NCI-H2029 (cell line): ENCODE data around the gene VWF.

ENCODE experiments used
- DNase-seq: peaks from one replicate; lab custom pipeline; 2025; lab: John Stamatoyannopoulos, UW

The VWF gene

DNA sequence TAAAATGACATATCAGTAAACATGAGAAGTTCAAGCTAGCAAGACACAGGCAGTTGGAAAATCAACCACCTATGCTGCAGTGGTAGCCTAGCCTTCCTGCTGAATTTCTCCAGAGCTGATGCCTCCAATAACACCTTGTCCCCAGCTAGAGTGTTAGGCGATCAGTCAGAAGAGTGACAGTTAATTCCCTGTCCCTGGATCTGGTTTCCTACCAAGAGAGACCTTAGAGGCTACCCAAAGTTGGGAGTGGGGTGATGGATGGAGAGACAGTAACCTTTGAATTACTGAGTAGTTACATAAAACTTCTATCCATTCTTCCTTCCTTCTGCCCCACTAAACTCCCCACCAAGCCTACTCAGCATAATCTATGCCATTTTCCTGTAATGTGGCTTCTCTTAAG lies 177.5 kb downstream of the VWF start:
- no peak for DNase-seq

DNA sequence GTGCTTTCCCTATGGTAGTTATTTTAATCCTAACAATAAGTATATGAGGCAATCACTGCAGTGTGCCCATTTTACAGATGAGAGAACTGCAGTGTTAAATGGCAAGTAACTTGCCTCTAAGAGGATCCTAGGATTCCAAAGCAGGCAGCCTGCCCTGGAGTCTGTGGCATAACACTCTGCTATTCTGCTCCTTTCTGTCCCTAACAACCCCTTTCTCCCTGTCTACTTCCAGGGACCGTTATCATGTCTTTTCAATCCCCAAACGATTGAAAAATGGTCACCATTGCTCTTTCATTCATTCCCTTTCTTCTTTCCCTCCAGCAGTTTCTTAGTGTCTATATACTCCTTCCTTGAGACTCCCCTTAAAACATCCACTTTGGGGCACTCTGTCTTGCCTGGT lies 178.1 kb downstream of the VWF start:
- DNase-seq: no peak

DNA sequence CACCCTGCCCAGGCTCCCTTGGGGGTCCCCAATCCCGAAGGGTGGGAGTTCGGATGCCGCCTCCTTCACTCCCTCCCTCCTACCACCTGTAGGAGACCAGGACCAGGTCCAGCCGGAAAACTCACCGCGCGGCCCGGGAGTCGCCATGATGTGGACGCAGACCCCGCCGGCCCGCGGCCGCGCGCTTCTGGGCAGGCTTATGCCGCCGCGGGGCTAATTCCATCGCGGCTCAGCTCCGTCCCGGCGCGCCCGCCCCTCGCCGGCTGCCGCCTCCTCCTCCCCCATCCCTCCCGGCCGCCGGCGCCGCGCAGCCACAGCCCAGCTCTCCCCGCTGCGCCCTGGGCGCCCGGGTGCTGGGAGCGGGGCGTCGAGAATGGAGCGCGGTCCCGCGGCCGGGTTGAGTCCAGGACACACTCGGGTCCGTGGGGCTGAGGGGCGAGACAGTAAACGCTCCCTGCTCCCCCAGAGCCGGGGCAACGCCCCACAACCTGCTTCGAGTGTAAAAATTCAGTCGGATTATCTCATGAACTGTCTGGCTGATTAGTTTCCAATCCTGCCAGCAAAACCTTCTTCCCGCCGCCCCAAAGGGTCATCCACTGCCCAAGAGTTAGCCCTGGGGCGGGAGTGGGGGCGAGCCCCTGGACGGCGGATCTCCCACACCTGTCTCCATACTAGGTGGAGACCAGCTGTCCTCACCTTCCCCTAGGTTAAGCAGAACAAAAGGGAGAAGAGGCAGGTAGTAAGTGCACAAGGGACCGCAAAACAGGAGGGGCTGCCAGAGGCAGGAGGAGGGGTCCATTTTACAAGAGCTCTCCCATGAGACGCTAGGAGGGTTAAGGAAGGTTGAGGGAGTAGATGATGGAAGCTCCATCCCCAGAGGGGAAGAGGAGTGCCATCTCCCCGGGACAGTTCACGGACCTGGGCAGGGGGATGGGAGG lies 179.1 kb downstream of the VWF start, which contains the start of gene ANO2:
Gene ANO2, minus strand, starts transcription at position 189 of the 938 bp plus-strand sequence. Its CDS starts 42 bp downstream, at position 147.
- DNase-seq: no peak

DNA sequence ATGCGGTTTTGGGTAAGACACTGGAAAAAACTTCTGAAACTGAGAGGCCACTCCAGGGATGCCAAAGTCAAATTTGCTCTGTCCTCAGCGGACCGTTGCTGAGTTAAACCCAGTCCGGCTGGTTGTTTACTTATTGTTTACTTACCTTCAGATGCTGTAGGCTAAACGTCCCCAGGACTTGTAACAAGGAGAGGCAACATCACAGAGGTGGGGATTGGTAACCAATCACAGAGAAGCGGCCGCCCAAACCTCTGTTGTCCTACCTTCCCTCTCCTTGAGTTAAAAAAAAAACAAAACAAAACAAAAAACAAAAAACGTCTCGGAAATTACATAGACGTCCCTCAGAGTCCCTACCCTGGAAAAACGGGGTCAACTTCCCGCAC lies 179.8 kb downstream of the VWF start:
- no peak for DNase-seq

DNA sequence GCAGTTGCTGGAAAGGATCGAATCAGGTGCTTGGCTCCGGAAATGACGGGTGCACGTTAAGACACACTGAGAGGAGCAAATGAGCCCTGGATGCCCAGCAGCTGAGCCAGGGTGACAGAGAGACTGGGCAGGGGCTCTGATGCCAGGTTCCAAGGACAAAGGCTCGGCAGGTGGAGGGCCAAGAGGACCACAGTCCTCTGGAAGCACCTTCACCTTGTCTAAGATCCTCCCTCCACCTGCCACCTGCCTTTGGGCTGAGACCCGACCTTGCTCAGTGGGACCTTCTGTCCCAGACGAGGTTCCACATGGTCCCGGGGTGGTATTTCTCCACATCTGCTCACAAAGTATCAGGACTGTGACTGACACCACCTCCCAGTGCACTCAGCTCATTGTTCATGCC lies 180.4 kb downstream of the VWF start:
- DNase-seq: no peak

DNA sequence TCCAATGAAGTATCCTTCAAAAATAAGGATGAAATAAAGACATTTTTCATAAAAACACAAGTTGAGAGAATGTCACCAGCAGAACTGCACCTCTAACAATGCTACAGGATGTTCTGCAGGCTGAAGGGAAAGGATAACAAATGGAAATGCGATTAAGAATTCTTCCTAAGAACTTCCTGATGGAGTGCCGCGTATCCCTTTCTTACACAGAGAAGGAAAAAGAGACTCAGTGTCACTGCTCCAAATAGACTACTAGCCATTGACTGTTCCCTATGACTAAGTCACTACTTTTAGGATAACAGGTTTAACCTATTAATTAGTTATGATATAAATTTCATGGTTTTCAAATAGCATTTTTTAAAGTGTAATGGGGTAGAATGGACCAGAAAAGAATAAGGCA lies 182.6 kb downstream of the VWF start:
- no peak for DNase-seq

DNA sequence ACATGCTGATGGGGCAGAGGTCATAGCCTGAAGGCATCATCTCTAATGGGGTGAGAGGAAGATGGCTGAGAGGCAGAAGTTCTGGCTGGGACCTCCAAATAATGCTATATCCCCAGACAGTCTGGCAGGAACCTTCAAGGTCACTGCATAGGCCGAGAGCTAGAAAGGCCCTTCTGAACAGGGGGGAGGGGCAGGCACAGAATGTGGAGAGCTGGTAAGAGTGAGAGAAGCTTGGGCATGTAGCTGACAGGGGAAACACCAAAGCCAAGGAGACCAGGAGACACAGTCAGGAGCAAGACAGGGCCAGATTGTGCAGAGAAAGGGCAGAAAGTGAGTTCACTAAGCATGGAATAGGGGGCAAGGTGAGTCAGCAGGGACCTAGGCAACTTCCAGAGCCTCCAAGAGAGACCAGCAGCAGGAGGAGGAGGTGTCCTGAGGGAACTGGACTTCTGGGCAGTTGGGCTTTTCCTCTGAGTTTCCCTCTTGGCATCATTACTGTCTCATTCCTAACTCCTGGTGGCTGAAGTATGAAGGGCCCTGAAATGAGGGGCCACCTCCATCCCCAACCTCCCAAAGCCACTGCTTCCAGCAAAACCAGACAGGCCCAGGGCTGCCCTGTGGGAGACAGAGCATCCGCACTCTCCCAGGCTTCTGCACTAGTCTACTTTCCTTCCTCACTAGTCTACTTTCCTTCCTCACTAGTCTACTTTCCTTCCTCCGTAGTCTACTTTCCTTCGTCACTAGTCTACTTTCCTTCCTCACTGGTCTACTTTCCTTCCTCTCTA lies 196.5 kb downstream of the VWF start:
- DNase-seq: no peak

DNA sequence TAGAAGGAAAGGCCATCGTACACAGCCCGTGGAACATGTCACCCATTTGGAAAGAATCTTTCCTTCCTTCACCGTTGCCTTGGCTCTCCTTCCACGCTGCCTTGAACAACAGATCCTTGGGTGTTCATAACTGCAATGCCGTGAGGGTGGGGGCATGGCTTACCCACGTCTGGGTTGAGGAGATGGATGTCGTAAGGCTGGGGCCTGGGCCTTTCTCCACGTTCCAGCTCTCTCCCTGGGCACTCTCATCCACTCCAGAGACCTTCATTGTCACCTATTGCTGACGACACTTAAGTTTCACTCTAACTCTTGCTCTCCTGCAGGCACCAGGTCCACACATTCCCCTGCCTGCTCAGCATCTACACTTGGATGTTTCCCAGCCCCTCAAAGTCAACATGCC lies 198.8 kb downstream of the VWF start:
- no peak for DNase-seq

DNA sequence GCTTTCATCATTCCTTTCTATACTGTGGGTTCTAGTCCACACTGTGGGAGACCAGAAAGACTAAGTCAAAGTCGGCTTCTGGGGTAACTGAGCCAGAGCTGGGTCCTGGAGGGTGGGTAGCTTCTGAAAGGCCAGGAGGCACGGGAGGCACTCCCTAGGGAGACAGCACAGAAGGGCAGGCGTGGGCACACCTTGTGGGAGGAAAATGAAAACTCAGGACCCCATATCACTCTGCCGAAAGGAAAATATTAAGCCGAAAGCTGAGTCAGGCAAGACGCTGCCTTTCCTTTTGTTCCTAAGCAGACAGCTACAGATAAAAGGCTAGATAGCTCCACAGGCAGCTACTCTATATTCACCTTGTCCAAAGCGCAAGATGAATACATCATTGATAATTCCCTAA lies 200.1 kb downstream of the VWF start:
- DNase-seq: no peak

DNA sequence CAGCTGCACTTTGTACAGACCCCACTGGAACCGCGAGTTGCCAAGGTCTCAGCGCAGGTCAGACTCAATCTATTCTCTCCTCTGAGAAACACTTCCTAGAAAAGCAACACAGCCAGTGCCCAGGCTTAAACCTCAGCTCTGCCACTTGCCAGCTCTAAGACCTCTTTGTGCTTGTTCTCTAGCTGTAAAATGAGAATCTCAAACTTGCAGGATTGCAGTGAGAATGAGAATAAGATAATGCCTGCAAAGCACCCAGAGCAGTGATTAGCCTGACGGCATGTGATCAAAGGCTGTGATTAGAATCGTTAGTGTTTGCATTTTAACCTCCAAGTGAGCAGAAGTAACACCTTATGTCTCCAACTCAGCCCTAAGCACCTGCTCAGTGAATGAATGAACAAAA lies 200.7 kb downstream of the VWF start:
- no peak for DNase-seq

DNA sequence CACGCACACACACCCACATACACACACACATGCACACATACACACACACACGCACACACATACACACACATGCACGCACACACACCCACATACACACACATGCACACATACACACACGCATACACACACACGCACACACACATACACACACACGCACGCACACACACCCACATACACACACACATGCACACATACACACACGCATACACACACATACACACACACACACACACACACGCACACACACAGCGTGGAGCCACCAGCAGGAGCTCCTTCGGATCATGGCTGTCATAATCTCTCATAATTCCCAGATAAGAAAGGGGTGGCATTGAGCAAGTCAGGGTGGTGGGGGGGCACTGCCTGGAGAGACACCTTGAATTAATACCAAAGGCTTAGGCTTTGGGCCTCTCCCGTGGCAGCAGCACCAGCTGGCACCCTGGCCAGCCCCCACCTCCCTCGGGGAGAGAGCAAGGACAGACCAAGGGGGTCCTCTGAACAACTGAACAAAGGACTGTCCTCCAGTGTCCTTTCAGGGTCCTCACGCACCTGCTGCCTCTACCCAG lies 201.3 kb downstream of the VWF start:
- DNase-seq: no peak

DNA sequence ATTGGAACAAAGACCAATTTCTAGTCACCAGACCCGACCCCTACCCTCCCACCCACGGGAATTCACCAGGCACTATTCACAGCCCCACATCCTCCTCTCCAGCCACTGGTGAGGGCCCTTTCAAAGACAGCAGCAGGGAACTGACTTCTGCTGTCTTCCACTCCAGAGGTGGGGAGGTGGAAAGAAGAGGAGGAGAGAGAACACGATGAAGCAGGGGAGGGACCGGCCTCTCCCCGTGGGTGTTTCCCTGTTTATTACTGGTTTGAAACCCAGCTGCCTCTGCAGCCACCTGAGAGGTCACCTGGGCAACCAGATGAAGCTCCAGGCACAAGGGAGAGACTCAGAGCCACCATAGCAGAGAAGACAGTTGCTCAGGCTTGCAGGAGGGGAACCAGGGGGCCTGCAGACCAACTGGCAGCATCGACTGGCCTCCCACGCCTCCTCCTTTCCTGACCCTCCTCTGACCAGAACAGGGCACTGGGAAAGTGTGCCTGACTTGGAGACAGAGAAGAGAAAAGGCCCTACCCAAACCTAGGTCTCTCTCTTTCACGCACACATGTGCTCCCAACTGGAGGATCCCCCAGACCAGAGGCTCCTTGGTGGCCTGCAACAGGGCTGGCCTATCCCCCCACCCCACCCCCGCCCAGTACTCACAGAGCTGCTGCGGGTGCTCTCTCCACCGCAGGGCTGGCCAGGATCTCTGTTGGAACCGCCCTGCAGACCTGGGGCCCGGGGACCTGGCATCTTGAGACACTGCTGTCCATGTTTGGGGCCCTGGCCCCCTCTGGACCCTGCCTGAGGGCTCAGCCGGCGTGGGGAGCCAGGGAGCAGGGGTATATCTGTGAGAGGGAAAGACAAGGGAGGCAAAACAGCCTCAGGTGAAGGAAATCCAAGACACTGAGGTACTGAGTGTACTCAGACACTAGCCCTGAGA lies 202.2 kb downstream of the VWF start:
- DNase-seq: no peak

DNA sequence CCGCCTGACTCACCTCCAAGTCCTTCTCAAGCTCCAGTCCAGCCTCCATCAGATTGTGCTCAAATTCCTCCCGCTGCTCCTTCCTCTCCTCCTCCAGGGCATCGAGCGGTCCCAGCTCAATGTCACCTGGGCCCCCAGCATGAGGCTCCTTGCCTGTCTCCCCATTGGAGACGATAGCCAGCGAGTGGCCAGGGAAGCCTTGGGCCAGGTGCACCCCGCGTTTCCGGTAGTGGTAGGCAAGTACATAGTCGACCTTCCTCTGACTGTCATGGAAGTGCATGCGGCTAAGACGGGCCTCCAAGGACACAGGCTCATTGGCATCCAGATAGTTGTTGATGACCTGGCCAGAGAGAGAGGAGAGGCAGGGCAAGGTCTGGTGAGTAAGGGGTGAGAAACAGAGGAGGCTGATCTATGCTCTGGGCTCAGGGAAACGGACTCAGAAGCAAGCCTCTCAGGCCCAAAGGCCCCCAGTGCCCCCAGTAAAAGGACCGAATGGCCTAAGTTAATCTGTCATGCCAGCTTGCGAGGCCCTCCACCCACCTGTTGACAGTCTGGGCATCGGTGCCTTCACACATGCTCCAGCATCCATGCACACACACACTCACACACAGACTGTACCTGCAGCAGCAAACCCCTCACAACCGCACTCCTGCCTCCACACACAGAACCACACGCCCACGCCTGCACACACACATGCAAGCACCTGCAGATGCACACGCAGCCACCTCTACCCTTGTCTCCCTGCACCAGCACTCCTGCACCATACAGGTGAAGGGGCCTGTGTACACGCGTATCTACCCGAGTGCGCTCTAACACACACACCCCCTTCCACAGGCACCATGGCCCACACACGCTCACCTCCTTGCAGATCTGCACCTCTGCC lies 203.2 kb downstream of the VWF start:
- no peak for DNase-seq

DNA sequence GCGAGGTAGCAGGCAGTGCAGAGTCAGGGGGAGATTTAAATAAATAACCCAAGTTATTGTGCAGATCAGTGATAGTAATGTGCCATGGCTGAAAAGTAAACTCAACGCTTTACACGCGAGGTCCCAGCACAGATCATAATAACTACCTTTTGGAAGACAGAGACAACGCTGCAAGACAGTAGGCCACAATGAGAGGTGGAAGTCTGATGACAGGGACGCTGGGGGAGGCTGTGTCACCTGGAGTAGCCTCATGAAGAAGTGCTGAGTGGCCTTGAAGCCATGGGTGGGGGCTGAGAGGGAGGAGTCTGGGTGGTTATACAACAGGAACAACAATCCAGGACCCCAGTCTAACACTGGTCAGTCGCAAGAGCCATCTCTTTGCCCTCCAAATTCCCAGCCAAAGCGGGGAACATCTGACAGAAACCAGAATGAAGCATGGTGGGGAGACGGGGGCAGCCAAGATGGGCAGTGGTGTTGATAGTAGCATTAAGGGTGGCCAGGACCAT lies 207.6 kb downstream of the VWF start:
- DNase-seq: no peak

DNA sequence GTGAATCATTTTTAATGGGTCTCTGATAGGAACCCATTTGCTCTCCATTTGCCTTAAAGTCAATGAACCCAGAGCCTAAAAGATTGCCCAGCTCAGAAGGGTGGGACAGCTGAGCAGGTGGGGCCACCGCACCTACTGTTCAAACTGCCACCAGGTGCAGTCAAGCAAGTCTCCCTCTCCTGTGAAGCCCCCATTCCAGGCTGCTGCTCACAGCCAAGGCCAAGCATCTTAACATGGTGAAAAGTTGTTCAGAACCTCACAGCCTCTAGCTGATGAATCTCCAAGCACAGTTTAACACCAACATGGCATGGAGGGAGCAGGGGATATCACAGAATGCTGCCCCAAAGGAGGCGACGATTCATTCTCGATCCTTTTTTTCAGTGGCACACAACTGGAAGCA lies 209.0 kb downstream of the VWF start:
- DNase-seq: no peak

DNA sequence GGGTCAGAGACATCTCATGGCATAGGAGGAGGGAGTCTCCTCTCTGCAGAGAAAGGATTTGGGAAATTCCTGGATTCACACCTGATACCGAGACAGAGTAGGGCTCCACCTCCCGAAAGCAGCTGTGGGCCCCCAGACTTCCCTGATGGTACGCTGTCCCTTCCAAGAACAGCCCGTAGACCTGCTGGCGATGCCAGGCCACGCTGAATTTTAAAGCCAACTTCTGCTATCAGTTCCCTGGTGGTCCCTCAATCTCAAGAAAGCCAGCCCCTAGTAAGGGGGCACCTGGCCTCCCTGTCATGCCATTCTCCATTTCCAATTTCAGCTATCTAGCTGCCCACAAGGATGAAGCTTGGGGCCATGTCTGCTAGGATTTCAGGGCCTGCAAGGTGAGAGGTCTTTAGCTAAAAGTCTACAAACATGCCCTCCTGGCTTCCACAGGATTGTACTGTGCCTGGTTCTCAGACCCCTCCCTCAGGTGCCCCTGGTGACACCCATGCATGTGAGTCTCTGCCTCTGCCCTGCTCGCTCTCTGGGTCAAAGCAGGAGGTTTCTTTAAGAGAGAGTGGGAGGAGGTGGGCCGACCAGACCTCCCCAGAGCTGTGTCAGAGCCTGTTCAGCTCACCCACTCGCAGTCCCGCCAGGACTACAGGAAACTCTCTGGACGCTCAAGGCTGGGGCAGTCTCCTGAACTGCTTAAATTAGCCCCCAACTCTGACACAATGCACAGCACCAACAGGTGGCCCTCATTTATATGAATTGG lies 209.9 kb downstream of the VWF start:
- DNase-seq: no peak

DNA sequence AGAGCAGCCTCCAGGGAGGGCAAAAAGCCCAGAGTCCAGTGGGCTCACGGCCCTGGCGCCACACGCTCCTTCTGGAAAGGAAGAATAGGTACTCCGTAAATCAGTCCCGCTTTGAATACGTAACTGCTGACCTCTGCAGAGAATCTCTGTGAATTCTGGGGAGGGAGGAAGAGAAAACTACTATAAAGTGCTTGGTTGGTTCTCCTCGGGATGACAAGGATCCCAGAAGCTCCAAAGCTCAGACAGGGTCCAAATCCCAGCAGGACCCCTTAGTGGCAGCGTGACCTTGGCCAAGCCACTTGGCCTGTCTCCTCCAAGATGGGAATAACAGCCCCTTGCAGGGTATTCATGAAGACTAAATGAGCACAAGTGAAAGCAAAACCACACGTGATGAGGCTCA lies 211.1 kb downstream of the VWF start:
- DNase-seq: no peak

DNA sequence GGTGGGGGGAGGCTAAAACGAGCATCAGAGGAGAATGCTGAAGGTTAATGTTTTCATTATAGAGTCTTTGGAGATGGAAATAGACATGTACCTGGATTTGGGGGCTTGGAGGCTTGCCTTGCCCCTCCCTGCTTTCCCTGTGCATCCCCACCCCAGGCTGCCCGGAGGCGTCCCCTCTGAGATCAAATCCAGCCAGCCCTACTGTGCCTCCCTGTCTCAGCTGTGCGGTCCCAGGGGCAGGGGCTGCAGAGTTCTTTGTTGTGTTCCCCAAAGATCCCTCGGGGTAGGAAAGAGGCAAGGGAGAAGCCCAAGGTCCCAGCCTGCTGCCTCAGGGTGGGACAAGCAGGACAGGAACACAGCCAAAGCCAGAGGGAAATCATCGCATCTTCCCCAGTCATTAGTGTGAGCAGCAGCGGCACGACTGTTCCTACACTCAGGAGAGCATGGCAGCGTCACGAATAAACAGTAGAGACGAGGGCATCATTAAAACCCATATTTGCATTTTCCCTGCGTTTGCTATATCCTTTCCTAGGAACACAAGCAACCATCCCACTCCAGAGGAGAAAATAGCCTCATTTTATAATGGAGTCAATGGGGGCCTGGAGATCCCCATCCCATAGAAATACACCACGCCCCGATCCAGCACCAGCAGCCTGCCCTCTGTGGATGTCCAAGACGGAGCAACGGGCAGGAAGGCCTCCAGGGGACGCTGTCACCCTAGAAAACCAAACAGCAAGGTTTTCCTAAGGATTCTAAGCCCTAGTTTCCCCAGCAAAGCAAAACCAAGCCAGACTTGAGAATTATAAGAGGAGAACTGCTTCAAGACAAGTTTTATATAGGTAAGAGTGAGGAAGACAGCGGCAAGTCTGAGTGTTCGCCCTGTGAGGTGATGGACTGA lies 211.8 kb downstream of the VWF start:
- DNase-seq: no peak

DNA sequence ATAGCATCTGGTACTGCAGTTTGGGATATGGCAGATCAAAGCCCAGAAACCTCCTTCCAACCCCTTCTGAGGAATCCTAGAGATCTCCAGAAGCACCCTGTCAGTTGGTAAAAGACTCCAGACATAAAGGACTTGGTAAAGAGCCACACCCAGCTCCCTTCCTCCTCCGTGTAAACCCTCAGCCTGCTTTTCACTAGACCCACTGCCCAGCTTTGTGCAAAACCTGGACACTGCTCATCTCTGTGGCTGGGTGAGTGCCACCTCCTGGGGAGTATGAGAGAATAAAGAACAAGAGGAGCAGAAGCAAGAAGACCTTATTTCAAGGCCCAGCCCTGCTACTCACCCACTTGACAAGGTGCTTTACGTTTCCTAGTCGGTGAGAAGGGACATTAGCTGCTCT lies 212.5 kb downstream of the VWF start:
- DNase-seq: no peak
